ENCODE data around the gene HNRNPL. TPM values are rescaled to one million over a fixed set of nuclear protein-coding genes. Genes with fewer than 3 reads are reported as not detected.
"Not testable (repeated sequence)": the region's sequence is repeated elsewhere in the genome, so short reads cannot be mapped to it uniquely, and the experiment has no call there.

HNRNPL gene
- 472 TPM for polyA plus RNA-seq (2013, experiment 1 of 2)
- polyA plus RNA-seq (2013, experiment 2 of 2), result 471 TPM

- Histone ChIP-seq H3K4me1 (ENCODE audit: control insufficient read depth, insufficient read depth, low read length, poor library complexity, severe bottlenecking) (peaks cover 24% of the 10 kb centered on the region), H3K9me3 (ENCODE audit: control insufficient read depth, low read length) (no peaks in the 10 kb centered on the region), H3K36me3 (ENCODE audit: control insufficient read depth, insufficient read depth, low read length) (peaks cover 40% of the 10 kb centered on the region), H3K27ac (ENCODE audit: low read depth, low read length, severe bottlenecking) (peak within 1 kb of the TSS; percentile 100), H3K4me3 (ENCODE audit: extremely low read depth, insufficient read depth, low read length, poor library complexity, severe bottlenecking) (peak within 1 kb of the TSS; percentile 91)
- WGBS, 2 experiments (ENCODE audit: insufficient coverage in 2 of 2), result 0% methylated on average over 26 to 44 of the region's 50 CpGs
Measured at GRCh38 chr19:38849860-38850435, at the start of gene HNRNPL. Gene HNRNPL (minus strand): TSS chr19:38849986. CDS start chr19:38849966, 20 bp downstream.

GRCh38 chr19:38898788-38899446 lies 49.1 kb upstream of the HNRNPL start:
- Histone ChIP-seq H3K4me1 (ENCODE audit: control insufficient read depth, insufficient read depth, low read length, poor library complexity, severe bottlenecking) (peaks cover 17% of the 10 kb centered on the region), H3K9me3 (ENCODE audit: control insufficient read depth, low read length) (peaks cover 4% of the 10 kb centered on the region), H3K36me3 (ENCODE audit: control insufficient read depth, insufficient read depth, low read length) (no peaks in the 10 kb centered on the region), H3K4me3 (ENCODE audit: extremely low read depth, insufficient read depth, low read length, poor library complexity, severe bottlenecking) (peak overlapping the region; percentile 65), H3K27ac (ENCODE audit: low read depth, low read length, severe bottlenecking) (peak overlapping the region; percentile 24)
- WGBS, 2 experiments (ENCODE audit: insufficient coverage in 2 of 2), result 39% methylated on average over 22 to 23 of the region's 25 CpGs

DNA sequence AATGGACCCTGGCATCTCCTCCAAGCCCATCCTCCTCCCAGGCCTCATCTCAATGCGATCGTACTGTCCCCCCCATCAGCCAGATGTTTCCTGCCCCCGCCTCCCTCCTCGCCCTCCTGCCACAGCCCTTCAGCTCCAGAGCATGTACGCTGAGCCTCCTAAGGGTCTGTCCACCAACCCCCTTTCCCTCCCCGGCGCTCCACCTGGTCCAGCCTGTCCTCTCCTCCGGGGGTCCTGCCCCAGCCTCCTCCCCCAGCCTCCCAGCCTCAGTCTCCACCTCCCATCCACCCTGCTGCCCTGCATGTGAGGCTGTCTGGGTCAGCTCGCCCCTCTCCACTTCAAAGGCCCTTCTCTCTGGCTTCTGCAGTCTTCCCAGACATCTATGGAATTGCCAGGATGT lies 45.2 kb upstream of the HNRNPL start:
- WGBS, 2 experiments (ENCODE audit: insufficient coverage in 2 of 2), result 93% methylated on average over 3 to 4 of the region's 9 CpGs
- peaks cover 5% of the 10 kb centered on the region for H3K4me1 ChIP-seq (ENCODE audit: control insufficient read depth, insufficient read depth, low read length, poor library complexity, severe bottlenecking)
- H3K4me3 ChIP-seq (ENCODE audit: extremely low read depth, insufficient read depth, low read length, poor library complexity, severe bottlenecking), result no peak overlapping the region
- H3K9me3 ChIP-seq (ENCODE audit: control insufficient read depth, low read length), result no peaks in the 10 kb centered on the region
- H3K36me3 ChIP-seq (ENCODE audit: control insufficient read depth, insufficient read depth, low read length), result peaks cover 6% of the 10 kb centered on the region
- H3K27ac ChIP-seq (ENCODE audit: low read depth, low read length, severe bottlenecking), result no peak overlapping the region

DNA sequence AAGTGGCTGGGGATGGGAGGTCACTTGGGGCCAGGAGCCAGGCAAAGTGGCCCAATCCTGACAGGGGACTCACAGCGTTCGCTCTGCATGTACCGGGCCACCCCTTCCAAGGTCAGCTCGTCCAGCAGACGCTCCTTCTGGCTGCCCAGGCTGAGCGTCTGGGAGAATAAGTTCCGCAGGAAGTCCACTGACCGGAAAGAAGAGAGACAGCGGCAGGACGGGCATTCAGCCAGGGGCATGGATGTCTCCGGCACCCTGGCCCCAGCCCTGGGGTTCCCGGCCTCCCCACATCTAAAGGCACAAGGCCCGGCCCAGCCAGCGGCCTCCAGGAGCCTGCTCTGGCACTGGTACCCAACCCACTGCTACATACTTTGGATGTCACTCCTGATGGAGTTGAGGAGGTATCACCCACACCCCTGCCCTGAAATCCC lies 43.6 kb upstream of the HNRNPL start:
- Histone ChIP-seq H3K27ac (ENCODE audit: low read depth, low read length, severe bottlenecking) (no peak overlapping the region), H3K9me3 (ENCODE audit: control insufficient read depth, low read length) (no peaks in the 10 kb centered on the region), H3K4me1 (ENCODE audit: control insufficient read depth, insufficient read depth, low read length, poor library complexity, severe bottlenecking) (peaks cover 4% of the 10 kb centered on the region), H3K4me3 (ENCODE audit: extremely low read depth, insufficient read depth, low read length, poor library complexity, severe bottlenecking) (no peak overlapping the region), H3K36me3 (ENCODE audit: control insufficient read depth, insufficient read depth, low read length) (peaks cover 11% of the 10 kb centered on the region)
- 95 to 96% methylated on average over 11 to 14 of the region's 14 CpGs for WGBS, 2 experiments (ENCODE audit: insufficient coverage in 2 of 2)

- Histone ChIP-seq H3K4me1 (ENCODE audit: control insufficient read depth, insufficient read depth, low read length, poor library complexity, severe bottlenecking) (no peaks in the 10 kb centered on the region), H3K27ac (ENCODE audit: low read depth, low read length, severe bottlenecking) (no peak overlapping the region), H3K9me3 (ENCODE audit: control insufficient read depth, low read length) (no peaks in the 10 kb centered on the region), H3K4me3 (ENCODE audit: extremely low read depth, insufficient read depth, low read length, poor library complexity, severe bottlenecking) (no peak overlapping the region), H3K36me3 (ENCODE audit: control insufficient read depth, insufficient read depth, low read length) (peaks cover 11% of the 10 kb centered on the region)
- WGBS, 2 experiments (ENCODE audit: insufficient coverage in 2 of 2), result 89 to 95% methylated on average over 4 of the region's 5 CpGs
Measured at GRCh38 chr19:38892841-38893240, 43.1 kb upstream of the HNRNPL start.

GRCh38 chr19:38891771-38892170 lies 42.0 kb upstream of the HNRNPL start:
- H3K27ac ChIP-seq (ENCODE audit: low read depth, low read length, severe bottlenecking), result no peak overlapping the region
- no peaks in the 10 kb centered on the region for H3K4me1 ChIP-seq (ENCODE audit: control insufficient read depth, insufficient read depth, low read length, poor library complexity, severe bottlenecking)
- 83 to 93% methylated on average over 6 of the region's 6 CpGs for WGBS, 2 experiments (ENCODE audit: insufficient coverage in 2 of 2)
- H3K9me3 ChIP-seq (ENCODE audit: control insufficient read depth, low read length), result no peaks in the 10 kb centered on the region
- no peak overlapping the region for H3K4me3 ChIP-seq (ENCODE audit: extremely low read depth, insufficient read depth, low read length, poor library complexity, severe bottlenecking)
- H3K36me3 ChIP-seq (ENCODE audit: control insufficient read depth, insufficient read depth, low read length), result peaks cover 11% of the 10 kb centered on the region

GRCh38 chr19:38890686-38891085 lies 40.9 kb upstream of the HNRNPL start:
- Histone ChIP-seq H3K4me1 (ENCODE audit: control insufficient read depth, insufficient read depth, low read length, poor library complexity, severe bottlenecking) (no peaks in the 10 kb centered on the region), H3K27ac (ENCODE audit: low read depth, low read length, severe bottlenecking) (no peak overlapping the region), H3K4me3 (ENCODE audit: extremely low read depth, insufficient read depth, low read length, poor library complexity, severe bottlenecking) (no peak overlapping the region), H3K9me3 (ENCODE audit: control insufficient read depth, low read length) (no peaks in the 10 kb centered on the region), H3K36me3 (ENCODE audit: control insufficient read depth, insufficient read depth, low read length) (peaks cover 11% of the 10 kb centered on the region)

DNA sequence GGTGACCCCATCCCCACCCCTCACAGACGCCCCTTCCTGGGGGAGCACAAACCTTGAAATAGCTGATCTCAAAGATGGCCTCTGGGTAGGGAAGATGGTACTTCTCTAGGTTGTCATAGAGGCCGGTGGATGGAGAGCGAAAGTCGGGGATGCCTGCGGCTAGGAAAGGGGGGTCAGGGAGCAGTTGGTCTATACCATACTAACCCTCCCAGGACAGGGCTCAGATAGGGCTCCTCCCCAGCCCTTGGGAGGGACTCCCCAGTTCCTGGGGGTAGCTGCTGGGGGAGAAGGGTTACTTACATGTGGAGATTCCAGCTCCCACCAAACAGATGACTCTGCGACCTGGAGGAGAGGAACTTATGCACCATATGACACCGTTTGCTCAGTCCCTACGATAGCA lies 40.0 kb upstream of the HNRNPL start:
- WGBS, 2 experiments (ENCODE audit: insufficient coverage in 2 of 2), result 92% methylated on average over 3 to 5 of the region's 8 CpGs
- H3K9me3 ChIP-seq (ENCODE audit: control insufficient read depth, low read length), result no peaks in the 10 kb centered on the region
- H3K4me3 ChIP-seq (ENCODE audit: extremely low read depth, insufficient read depth, low read length, poor library complexity, severe bottlenecking), result no peak overlapping the region
- H3K27ac ChIP-seq (ENCODE audit: low read depth, low read length, severe bottlenecking), result no peak overlapping the region
- no peaks in the 10 kb centered on the region for H3K4me1 ChIP-seq (ENCODE audit: control insufficient read depth, insufficient read depth, low read length, poor library complexity, severe bottlenecking)
- peaks cover 11% of the 10 kb centered on the region for H3K36me3 ChIP-seq (ENCODE audit: control insufficient read depth, insufficient read depth, low read length)

DNA sequence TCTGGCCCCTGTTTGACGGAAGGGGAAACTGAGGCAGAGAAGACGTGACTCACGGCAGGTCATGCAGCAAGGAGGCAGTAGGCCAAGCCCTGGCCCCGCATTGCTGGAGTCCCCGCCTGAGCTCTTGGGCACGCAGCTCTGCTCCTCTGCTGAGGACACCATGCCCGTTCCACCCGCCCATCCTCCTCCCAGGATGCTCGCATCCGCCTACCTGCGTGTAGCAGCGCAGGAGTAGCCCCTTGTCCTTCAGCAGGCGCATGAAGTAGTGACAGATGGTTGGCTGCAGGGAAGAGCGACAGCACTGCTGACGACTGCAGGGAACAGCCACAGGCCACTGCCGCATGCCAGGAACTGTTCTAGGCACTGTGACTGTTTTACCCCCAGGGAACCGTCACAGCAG lies 39.1 kb upstream of the HNRNPL start:
- 95% methylated on average over 17 of the region's 17 CpGs for WGBS, 2 experiments (ENCODE audit: insufficient coverage in 2 of 2)
- Histone ChIP-seq H3K27ac (ENCODE audit: low read depth, low read length, severe bottlenecking) (no peak overlapping the region), H3K4me1 (ENCODE audit: control insufficient read depth, insufficient read depth, low read length, poor library complexity, severe bottlenecking) (no peaks in the 10 kb centered on the region), H3K4me3 (ENCODE audit: extremely low read depth, insufficient read depth, low read length, poor library complexity, severe bottlenecking) (no peak overlapping the region), H3K36me3 (ENCODE audit: control insufficient read depth, insufficient read depth, low read length) (peaks cover 11% of the 10 kb centered on the region), H3K9me3 (ENCODE audit: control insufficient read depth, low read length) (no peaks in the 10 kb centered on the region)

DNA sequence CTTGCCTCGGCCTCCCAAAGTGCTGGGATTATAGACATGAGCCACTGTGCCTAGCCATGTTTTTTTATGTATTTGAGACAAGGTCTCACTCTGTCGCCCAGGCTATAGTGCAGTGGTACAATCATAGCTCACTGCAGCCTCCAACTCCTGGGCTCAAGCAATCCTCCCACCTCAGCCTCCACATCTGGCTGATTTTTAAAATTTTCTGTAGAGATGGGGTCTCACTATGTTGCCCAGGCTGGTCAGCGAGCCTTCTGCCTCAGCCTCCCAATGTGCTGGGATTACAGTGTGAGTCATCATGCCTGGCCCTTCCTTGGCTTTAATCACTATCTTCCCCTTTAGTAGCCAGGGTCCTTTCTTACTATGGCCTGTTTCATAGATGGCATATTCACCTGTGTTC lies 34.9 kb upstream of the HNRNPL start:
- not testable (repeated sequence) for H3K4me1 ChIP-seq (ENCODE audit: control insufficient read depth, insufficient read depth, low read length, poor library complexity, severe bottlenecking); H3K9me3 ChIP-seq (ENCODE audit: control insufficient read depth, low read length); H3K27ac ChIP-seq (ENCODE audit: low read depth, low read length, severe bottlenecking); H3K36me3 ChIP-seq (ENCODE audit: control insufficient read depth, insufficient read depth, low read length); H3K4me3 ChIP-seq (ENCODE audit: extremely low read depth, insufficient read depth, low read length, poor library complexity, severe bottlenecking)
- 93 to 100% methylated on average over 3 of the region's 3 CpGs for WGBS, 2 experiments (ENCODE audit: insufficient coverage in 2 of 2)

GRCh38 chr19:38883286-38883685 lies 33.5 kb upstream of the HNRNPL start:
- H3K4me1 ChIP-seq (ENCODE audit: control insufficient read depth, insufficient read depth, low read length, poor library complexity, severe bottlenecking), result peaks cover 6% of the 10 kb centered on the region
- H3K36me3 ChIP-seq (ENCODE audit: control insufficient read depth, insufficient read depth, low read length), result no peaks in the 10 kb centered on the region
- WGBS, 2 experiments (ENCODE audit: insufficient coverage in 2 of 2), result 90 to 92% methylated on average over 4 to 5 of the region's 9 CpGs
- H3K27ac ChIP-seq (ENCODE audit: low read depth, low read length, severe bottlenecking), result no peak overlapping the region
- no peaks in the 10 kb centered on the region for H3K9me3 ChIP-seq (ENCODE audit: control insufficient read depth, low read length)
- no peak overlapping the region for H3K4me3 ChIP-seq (ENCODE audit: extremely low read depth, insufficient read depth, low read length, poor library complexity, severe bottlenecking)
